GM18507 (cell line): ENCODE measurements around the gene WIPI1.
A peak's percentile ranks its signal among the peaks of the same experiment; 100 is the strongest.
"Not testable (repeated sequence)": the region's sequence is repeated elsewhere in the genome, so short reads cannot be mapped to it uniquely, and the experiment has no call there.

Experiments used
- DNase-seq: peaks from one replicate; pipeline ENCODE4 v3.0.0; 2011; ENCODE audit warnings: low read depth; ENCODE audit not compliant: insufficient read length; ENCODE audit errors: extremely low spot score
- FAIRE-seq: peaks from 2 replicates; lab custom pipeline; 2011; peaks lifted over from hg19 to GRCh38; lab: Jason Lieb, UNC

The WIPI1 gene

DNA sequence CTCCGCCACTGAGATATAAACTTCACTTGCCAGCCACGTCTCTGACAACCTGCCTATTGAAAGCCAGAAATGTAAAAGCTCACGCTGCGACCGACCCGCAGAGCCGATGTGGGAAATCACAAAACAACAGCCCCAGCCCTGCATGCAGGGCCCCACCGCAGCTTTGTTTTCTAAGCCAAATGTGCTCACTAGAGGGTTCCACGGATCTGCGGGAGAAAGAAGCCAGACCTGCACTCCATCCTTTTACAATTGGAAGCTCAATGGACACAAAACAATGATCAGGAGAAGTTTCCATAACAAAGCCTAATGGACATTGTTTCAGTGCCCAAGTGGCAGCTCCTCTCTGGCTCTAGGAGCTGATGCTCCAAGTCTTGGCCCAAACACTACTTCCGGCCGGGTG lies 33.1 kb downstream of the WIPI1 start:
- FAIRE-seq (no peak), DNase-seq (no peak)

DNA sequence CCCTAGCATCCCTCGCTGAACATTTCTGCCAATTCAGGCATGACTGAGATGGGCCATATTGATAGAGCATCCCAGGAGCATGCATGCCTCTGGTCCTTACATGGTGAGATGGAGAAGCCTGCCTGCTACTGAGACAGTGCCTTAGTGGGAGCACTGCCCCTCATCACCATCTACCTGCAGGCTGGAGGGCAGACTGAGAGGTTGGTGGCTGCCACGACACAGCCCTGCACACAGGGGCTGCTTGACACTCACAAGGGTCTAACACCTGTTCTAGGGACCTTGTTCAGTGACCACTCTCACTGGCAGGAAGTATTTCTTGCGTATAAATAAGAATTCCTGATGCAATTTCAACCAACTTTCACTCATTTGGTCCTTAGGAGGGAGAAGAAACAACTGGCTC lies 34.0 kb downstream of the WIPI1 start:
- DNase-seq (no peak), FAIRE-seq (no peak)

GRCh38 chr17:68422821-68423220 lies 34.5 kb downstream of the WIPI1 start:
- no peak for DNase-seq
- no peak for FAIRE-seq

DNA sequence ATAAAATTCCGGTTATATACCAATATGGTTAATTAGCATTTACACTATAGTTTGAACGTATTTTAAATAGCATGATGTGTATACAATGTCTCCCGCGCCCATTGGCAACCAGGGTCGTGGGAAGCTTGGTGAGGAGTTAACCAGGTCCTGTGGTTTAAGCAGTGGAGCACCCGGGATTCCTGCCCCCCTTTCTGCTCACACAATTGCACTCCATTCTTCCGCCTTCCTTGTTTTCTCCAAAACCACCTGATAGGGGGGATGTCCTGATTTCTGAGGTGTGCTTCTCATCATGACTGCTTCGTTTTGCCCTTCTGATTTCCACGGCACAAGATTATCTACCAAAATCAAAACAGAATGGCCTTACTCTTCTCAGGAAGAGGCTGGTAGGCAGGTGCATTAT lies 35.8 kb downstream of the WIPI1 start:
- DNase-seq (no peak), FAIRE-seq (no peak)

- FAIRE-seq: no peak
- no peak for DNase-seq
Observed at GRCh38 chr17:68420065-68420464, 37.2 kb downstream of the WIPI1 start.

DNA sequence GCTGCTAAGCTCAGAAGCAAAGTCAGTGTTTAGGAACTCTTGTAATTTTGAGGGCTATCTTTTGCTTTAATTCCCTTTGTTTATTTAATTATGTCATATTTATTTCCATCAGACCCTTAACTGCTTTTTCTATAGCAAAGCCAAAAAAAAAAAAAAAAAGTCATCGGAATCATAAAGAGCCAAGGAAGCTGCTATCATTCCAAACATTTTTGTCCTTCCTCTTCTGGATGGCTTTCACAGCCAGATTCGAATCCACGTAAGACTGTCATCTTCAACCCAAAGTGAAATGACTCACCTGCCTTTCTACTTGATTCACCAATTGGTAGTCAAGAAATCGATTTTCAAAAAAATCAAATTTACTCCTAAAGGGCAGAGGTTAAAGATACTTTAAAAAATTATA lies 38.4 kb downstream of the WIPI1 start:
- no peak for FAIRE-seq
- no peak for DNase-seq

GRCh38 chr17:68417317-68417716 lies 40.0 kb downstream of the WIPI1 start:
- no peak for DNase-seq

DNA sequence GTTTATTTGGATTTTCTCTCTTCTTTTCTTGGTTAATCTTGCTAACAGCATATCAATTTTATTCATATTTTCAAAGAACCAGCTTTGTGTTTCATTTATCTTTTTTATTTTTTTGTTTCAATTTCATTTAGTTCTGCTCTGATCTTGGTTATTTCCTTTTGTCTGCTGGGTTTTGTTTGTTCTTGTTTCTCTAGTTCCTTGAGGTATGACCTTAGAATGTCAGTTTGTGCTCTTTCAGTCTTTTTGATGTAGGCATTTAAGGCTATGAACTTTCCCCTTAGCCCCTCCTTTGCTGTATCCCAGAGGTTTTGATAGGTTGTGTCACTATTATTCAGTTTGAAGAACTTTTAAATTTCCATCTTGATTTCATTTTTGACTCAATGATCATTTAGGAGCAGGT lies 42.4 kb downstream of the WIPI1 start:
- FAIRE-seq, DNase-seq: not testable (repeated sequence)

More at GRCh38 chr17:68417317-68417716, 40.0 kb downstream of the WIPI1 start:
- FAIRE-seq: no peak

DNA sequence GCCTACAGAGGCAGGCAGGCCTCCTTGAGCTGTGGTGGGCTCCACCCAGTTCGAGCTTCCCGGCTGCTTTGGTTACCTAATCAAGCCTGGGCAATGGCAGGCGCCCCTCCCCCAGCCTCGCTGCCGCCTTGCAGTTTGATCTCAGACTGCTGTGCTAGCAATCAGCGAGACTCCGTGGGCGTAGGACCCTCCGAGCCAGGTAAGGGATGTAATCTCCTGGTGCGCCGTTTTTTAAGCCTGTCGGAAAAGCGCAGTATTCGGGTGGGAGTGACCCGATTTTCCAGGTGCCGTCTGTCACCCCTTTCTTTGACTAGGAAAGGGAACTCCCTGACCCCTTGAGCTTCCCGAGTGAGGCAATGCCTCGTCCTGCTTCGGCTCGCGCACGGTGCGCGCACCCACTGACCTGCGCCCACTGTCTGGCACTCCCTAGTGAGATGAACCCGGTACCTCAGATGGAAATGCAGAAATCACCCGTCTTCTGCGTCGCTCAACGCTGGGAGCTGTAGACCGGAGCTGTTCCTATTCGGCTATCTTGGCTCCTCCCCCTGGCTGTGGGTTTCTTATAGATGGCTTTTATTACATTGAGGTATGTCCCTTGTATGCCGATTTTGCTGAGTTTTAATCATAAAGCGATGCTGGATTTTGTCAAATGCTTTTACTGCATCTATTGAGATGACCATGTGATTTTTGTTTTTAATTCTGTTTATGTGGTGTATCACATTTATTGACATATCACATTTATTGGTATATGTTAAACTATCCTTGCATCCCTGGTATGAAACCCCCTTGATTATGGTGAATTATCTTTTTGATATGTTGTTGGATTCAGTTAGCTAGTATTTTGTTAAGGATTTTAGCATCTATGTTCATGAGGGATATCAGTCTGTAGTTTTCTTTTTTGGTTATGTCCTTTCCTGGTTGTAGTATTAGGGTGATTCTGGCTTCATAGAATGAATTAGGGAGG lies 43.4 kb downstream of the WIPI1 start:
- not testable (repeated sequence) for FAIRE-seq, DNase-seq

- not testable (repeated sequence) for DNase-seq, FAIRE-seq
Observed at GRCh38 chr17:68407656-68408055, 49.6 kb downstream of the WIPI1 start.

DNA sequence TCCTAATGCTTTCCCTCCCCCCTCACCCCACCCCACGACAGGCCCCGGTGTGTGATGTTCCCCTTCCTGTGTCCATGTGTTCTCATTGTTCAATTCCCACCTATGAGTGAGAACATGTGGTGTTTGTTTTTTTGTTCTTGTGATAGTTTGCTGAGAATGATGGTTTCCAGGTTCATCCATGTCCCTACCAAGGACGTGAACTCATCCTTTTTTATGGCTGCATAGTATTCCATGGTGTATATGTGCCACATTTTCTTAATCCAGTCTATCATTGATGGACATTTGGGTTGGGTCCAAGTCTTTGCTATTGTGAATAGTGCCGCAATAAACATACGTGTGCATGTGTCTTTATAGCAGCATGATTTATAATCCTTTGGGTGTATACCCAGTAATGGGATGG lies 53.5 kb downstream of the WIPI1 start:
- DNase-seq, FAIRE-seq: not testable (repeated sequence)

GRCh38 chr17:68403122-68403521 lies 54.2 kb downstream of the WIPI1 start:
- no peak for FAIRE-seq
- no peak for DNase-seq

DNA sequence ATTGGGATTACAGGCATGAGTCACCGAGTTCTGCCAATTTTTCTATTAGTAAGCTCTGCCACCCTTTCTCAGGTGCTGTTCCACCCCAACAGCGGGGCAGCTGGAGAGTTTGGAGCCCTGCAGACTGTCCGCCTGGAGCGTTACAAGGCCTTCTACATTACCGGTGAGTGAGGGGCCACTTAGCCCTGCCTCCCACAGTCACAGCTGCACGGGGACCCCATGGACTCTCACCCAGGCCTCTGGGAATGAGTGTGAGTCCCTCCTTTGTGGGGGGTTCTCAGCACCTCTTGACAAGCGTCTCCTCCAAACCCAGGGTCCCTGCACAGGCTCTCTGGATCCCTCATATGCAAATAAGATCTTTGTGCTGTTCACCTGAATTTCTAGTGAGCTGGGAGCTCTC lies 56.0 kb downstream of the WIPI1 start:
- DNase-seq (no peak), FAIRE-seq (no peak)

DNA sequence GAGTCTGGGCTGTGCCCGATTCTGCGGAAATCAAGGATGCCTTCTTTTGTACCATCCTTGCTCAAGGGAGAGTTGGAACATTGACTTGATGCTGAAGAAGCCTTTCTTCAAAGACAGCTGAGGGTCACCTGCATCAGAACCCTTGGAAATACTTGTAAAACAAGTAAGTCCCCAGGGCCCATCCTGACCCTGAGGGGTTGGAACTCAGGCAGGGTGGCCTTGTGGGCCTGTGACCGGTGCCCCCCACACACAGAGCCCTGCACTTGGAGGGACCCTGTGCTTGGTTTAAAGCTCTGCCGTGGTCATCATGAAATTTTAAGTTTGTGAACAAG lies 56.9 kb downstream of the WIPI1 start:
- DNase-seq: no peak
- no peak for FAIRE-seq

DNA sequence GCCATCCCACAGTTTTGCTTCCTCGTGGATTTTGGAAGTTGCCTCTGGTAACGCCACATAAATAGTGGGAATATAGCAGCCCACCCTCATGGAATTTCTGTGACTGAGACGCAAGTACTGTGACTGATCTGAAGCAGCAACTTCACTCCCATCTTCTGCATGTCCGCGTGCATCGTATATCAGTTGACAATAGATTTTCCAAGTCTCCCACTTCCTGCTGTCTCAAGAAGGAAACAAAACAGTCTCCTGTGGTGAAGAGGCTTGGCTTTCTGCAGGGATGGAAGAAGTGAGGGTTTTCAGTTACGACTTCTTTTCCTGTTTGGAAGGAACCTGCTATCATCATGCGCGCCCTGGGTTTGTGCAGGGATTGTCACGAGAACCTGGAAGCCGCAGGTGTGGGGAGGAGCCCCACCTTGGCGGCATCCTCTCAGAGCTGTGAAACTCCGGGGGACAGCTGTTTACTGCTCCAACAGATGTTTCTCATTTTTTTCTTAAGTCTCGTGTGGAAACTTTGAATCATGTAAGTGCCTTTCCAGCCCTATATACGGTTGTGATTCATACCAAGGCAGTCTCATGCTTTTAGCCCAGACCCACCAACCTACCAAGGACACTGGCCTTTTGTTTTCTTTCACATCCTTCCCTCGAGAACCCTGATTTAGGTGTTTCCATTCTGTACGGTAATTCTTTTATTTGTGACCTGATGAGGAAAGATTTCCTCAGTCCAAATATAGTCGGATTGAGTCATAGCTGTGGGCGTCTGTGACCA lies 57.5 kb downstream of the WIPI1 start:
- DNase-seq (no peak), FAIRE-seq (no peak)

GRCh38 chr17:68398691-68399637 lies 58.3 kb downstream of the WIPI1 start:
- DNase-seq (peak; percentile 71), FAIRE-seq (peak; percentile 73)

DNA sequence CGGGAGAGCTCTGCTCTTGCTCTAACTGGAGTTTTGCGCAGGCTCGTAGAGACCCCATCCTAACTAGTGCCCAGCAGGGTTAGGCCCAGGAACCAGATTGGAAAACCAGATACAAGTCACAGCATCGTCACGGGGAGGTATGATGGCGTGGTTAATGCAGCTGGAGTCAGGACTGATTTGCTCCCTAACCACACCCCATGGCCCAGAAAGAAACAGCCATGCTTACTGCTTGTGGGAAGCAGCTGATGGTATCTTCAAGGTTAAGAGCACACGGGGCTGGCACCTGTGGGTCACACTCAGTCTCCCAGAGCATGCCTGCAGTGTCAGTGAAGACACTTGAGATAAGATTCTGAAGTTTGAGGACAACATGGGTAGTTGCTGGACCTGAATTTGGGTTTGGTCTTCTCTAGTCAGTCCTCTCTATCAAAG lies 60.2 kb downstream of the WIPI1 start:
- DNase-seq (no peak), FAIRE-seq (no peak)

DNA sequence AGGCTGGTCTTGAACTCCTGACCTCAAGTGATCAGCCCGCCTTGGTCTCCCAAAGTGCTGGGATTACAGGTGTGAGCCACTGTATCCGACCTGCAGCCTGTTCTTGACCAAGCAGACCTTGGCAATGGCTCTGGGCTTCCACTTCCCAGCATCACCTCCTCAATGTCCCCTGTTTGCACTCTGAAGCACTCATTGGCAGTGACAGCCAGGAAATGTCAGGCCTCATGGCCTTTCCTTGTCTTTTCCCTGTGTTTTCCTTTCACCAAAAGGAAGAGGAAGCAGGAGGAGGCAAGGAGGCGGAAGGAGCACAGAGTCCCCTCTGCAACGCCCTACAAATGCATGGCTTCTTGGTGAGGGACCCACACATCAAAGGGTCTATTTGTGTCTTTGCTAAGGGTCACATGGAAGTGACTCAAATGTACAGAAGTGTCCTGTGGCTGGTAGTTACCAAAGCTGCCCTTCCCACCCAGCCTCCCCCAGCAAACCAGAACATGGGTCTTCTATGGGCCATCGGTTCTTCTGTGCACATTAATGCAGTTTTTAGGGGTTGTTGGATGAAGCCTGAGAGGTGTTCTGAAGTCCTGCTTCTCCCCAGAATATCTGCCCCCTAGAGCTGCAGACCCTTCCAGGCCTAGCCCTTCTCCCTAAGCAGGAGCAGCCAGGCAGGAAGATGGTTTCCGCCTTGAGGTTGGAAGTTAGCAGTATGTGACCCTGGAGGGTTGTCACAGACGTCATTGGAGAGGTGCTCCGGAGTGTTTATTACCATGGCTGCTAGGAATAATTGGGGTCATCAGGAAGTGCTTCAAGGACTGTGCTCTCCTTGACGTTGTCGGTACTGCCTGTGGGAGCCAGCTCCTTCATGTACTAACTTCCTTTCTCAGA lies 60.8 kb downstream of the WIPI1 start:
- DNase-seq (no peak), FAIRE-seq (no peak)
